ENCODE measurements around the gene ABCF3. TPM values are rescaled to one million over a fixed set of nuclear protein-coding genes. Genes with fewer than 3 reads are reported as not detected.

ABCF3 gene
- total RNA-seq, 2 donors from 2014 or later = 62.9 to 103 TPM

DNA sequence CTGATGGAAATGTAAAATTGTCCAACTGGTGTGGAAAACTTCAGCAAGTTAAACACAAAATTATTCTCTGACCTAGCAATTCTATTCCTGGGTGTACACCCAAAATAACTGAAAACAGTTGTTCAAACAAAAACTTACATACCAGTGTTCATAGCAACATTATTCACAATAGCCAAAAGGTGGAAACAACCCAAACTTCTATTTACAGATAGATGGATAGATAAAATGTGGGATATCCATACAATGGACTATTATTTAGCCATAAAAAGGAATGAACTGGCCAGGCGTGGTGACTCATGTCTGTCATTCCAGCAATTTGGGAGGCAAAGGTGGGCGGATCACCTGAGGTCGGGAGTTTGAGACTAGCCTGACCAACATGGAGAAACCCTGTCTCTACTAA lies 36.5 kb downstream of the ABCF3 start:
- no peak for DNase-seq (ENCODE audit: low spot score)
- Histone ChIP-seq H3K9me3 (no peaks in the 10 kb centered on the region), H3K36me3 (no peaks in the 10 kb centered on the region), H3K4me3 (no peak overlapping the region), H3K27ac (no peak overlapping the region), H3K4me1 (replicated peaks) (no peaks in the 10 kb centered on the region), H3K27me3 (replicated peaks; ENCODE audit: insufficient read depth) (no peaks in the 10 kb centered on the region)
- WGBS = 55% methylated on average over 3 of the region's 3 CpGs
- intact Hi-C loops (cut with DNase I) = no loop called here
- no peak for TF ChIP-seq POLR2AphosphoS5 (IDR thresholded peaks at IDR 0.05)
- no peak for TF ChIP-seq POLR2A (IDR thresholded peaks at IDR 0.05)
- TF ChIP-seq, protein P1, sequence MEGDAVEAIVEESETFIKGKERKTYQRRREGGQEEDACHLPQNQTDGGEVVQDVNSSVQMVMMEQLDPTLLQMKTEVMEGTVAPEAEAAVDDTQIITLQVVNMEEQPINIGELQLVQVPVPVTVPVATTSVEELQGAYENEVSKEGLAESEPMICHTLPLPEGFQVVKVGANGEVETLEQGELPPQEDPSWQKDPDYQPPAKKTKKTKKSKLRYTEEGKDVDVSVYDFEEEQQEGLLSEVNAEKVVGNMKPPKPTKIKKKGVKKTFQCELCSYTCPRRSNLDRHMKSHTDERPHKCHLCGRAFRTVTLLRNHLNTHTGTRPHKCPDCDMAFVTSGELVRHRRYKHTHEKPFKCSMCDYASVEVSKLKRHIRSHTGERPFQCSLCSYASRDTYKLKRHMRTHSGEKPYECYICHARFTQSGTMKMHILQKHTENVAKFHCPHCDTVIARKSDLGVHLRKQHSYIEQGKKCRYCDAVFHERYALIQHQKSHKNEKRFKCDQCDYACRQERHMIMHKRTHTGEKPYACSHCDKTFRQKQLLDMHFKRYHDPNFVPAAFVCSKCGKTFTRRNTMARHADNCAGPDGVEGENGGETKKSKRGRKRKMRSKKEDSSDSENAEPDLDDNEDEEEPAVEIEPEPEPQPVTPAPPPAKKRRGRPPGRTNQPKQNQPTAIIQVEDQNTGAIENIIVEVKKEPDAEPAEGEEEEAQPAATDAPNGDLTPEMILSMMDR (IDR thresholded peaks at IDR 0.05) = no peak

DNA sequence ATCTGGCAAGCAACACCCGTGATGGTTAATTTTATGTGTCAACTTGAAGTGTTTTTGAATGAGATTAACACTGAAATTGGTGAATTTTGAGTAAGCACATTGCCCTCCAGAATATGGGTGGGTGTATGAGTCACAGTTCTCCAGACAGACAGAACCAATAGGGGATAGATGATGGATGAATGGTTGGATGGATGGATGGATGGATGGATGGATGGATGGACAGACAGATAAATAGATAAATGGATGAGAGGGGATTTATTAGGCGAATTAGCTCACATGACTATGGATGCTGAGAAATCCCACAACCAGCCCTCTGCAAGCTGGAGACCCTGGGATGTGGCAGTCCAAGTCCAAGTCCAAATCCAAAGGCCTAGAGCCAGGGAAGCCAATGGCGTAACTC lies 37.9 kb downstream of the ABCF3 start:
- intact Hi-C loops (cut with DNase I) = no loop called here
- Histone ChIP-seq H3K27me3 (replicated peaks; ENCODE audit: insufficient read depth) (no peaks in the 10 kb centered on the region), H3K27ac (no peak overlapping the region), H3K9me3 (no peaks in the 10 kb centered on the region), H3K36me3 (no peaks in the 10 kb centered on the region), H3K4me3 (no peak overlapping the region), H3K4me1 (replicated peaks) (no peaks in the 10 kb centered on the region)
- no peak for DNase-seq (ENCODE audit: low spot score)
- 80% methylated on average over 3 of the region's 3 CpGs for WGBS
- no peak for TF ChIP-seq POLR2AphosphoS5 (IDR thresholded peaks at IDR 0.05)
- TF ChIP-seq POLR2A (IDR thresholded peaks at IDR 0.05) = no peak
- TF ChIP-seq, protein P1 (IDR thresholded peaks at IDR 0.05) = no peak

DNA sequence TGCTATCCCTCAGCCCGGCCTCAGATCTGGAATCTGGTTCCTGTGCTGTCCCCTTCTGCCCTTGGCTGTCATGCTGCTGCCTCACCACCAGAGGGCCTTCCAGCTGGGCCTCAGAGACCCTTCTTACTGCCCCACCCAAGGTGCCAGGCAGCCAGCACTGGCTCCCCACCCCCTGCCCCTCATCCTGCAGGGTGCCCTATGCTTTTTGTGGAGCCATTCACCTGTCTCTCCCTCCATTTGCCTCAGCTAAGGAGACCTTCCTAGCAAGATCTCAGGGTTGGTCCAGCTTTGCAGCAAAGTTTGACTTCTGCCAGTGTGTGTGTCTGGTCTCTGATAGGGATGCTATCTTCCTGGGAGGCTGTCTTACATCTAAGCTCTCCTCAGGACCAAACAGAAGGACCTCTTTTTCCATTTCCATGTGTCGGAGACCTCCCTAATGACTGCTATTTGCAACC lies 41.5 kb downstream of the ABCF3 start:
- Histone ChIP-seq H3K27ac (no peak overlapping the region), H3K4me3 (no peak overlapping the region), H3K9me3 (no peaks in the 10 kb centered on the region), H3K4me1 (replicated peaks) (peaks cover 9% of the 10 kb centered on the region), H3K27me3 (replicated peaks; ENCODE audit: insufficient read depth) (no peaks in the 10 kb centered on the region), H3K36me3 (no peaks in the 10 kb centered on the region)
- TF ChIP-seq, protein P1 (IDR thresholded peaks at IDR 0.05) = peak; percentile 35 to 57 (median 51)
- no peak for TF ChIP-seq POLR2AphosphoS5 (IDR thresholded peaks at IDR 0.05)
- TF ChIP-seq POLR2A (IDR thresholded peaks at IDR 0.05) = no peak
- DNase-seq (ENCODE audit: low spot score) = no peak
- intact Hi-C loops (cut with DNase I) = no loop called here
- WGBS = 55% methylated on average over 2 of the region's 2 CpGs

DNA sequence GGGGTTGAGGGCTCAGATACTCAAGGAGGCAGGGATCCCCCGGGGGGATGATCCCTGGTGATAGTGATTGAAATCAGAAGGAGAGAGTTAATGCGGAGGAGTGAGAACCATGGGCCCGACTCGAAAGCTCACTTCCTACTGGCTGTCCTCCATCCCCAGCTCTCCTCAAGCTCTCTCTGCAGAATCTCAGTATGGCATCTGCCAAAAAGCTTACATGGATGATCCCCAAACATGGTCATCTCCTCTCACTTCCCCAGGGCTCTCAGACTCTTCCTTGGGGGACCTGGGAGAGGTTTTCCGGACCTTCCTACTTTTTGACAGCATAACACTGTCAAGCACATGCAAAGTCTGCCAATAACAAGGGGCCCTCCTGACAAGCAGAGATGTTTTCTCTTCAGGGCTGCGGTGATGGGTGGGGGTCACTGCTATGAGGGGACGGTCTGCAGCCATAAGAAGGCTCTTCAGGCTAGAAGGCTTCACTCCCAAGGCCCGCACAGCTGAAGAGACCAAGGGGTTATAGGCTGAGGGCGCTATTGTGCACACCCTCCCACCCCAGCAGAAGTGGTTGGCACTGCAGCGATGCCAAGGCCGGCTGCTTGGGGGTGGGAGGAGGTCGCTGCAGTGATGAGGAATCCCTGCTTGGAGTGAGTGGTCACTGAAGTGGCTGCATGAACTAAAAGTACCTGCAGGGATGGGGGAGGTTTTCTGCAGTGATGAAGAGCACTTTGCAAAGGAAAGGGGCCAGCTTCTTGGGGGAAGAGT lies 42.6 kb downstream of the ABCF3 start:
- no peak for DNase-seq (ENCODE audit: low spot score)
- TF ChIP-seq, protein P1 (IDR thresholded peaks at IDR 0.05) = no peak
- TF ChIP-seq POLR2A (IDR thresholded peaks at IDR 0.05) (no peak), POLR2AphosphoS5 (IDR thresholded peaks at IDR 0.05) (no peak)
- H3K27me3 ChIP-seq (replicated peaks; ENCODE audit: insufficient read depth) = no peaks in the 10 kb centered on the region
- H3K27ac ChIP-seq = no peak overlapping the region
- intact Hi-C loops (cut with DNase I) = no loop called here
- no peak overlapping the region for H3K4me3 ChIP-seq
- WGBS = 42% methylated on average over 12 of the region's 12 CpGs
- H3K9me3 ChIP-seq = no peaks in the 10 kb centered on the region
- no peaks in the 10 kb centered on the region for H3K36me3 ChIP-seq
- H3K4me1 ChIP-seq (replicated peaks) = peaks cover 9% of the 10 kb centered on the region

Measured in prostate gland (tissue), 2 donors.